Stimulated activated CD4-positive, alpha-beta T cell treated with anti-CD3 and anti-CD28 coated beads, Interleukin-15, amount 100 ng/mL, for 1 hour (primary cell): ENCODE measurements around the gene HES2.
"Not testable (repeated sequence)": the region's sequence is repeated elsewhere in the genome, so short reads cannot be mapped to it uniquely, and the experiment has no call there.

ENCODE experiments used
- DNase-seq, 2 donors: peaks; one replicate each; pipeline ENCODE4 v3.0.0-alpha.2; 2020; ENCODE audit warnings: low read depth in 1 of 2, low spot score in 1 of 2

The HES2 gene

DNA sequence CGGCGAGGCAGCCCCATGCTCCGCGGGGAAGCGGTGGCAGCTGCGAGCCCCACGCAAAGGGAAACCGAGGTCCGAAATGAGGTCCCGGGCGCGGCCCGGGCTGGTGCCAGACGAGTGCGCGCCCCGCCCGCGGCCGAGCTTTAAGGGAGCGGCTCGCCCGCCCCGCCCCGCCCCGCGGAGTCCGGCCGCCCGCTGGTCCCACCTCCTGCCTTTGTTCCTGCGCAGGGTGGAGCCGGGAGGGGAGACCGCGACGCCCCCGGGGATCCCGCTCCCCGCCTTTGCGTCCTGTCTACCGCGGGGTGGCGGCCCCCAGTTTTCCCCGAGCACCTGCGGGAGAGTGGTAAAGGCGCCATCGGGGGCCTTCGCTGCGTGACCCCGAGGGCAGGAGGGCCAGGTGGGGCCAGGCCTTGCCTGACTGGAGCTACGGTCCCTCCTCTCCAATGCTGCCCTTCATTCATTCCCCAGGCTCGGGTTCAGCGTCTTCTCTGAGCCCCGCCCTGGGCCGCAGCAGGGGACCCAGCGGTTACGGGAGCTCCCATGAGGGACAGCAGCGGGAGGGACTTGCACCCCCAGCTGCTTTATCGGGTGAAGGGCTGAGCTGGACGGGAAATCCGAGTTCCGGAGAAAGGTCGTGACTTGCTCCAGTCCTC lies at the start of gene HES2:
Gene HES2 (minus strand): TSS at position 116 of the 650 bp plus-strand sequence. CDS start 99 bp downstream, at position 17.
- no peak for DNase-seq

DNA sequence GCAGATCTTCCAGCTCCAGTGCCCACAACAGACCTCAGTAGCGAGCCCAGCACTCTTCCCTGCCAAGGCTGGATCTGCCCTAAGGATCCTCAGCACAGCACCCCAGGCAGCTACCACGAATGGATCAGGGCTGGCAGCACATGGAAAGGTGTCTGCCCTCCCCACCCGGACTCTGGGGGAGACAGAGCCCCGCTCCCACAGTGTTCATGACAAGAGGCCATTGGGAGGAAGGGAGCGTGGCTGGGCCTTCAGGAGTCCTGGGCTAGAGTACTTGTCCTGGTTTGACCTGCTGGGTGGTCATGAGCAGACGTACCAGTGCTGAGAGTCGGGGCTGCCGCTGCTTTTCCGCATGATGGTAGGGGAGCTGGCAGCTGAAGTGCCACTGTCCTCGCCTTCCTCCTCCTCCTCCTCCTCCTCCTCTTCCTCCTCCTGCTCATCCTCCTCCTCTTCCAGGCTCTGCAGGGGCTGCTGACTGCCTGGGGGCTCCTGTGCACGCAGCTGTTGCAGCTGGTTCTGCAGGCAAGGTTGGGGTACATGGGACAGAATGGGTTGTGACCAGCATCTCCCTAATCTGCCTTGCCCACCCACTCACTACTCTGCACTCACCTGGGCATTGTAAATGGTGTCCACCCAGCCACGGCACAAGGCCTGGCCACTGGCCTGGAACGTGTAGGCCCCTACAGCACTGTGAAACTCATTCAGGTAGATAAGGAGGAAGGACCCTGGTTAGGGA lies 49.2 kb upstream of the HES2 start:
- DNase-seq, result no peak

DNA sequence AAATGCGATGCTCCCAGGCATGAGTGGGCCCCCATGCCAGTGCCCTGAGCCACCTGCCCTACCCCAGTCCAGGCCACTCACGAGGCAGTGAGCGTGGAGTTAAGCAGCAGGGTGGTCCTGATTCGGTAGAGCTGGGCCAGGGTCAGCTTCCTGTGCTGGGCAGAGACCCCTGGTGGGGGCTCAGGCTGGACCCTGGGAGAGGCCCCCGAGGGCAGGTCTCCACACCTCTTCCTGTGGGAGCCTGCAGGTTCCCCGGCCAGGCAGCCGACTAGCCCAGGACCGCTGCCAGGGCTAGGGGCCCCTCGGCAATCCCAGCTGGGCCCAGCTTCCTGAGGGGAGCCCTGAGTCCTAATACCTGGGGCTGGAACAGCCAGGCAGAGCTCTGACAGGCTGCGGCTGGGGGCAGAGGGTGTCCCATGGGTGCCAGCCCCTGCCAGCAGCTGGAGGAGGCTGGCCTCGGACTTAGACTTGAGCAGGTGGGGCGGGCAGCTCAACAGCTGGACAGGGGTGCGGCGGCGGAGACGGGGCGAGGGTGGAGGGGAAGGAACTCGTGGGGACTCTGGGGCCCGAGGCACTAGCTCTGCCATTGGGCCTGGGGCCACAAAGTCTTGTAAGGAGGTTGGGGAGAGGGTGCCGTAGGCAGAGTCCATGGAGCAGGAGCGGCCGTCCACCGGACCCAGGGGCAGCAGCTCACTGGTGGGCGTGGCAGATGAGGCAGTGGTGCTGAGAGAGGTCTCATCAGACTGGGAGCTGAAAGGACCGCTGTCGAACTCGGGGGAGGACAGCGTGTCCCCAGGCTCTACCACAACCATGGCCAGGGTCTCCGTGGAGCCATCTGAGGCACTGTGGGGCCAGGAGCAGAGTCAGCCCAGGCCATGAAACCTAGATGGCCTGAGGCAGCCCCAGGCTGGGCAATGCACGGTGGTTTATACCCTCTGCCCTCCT lies 48.3 kb upstream of the HES2 start:
- DNase-seq, result no peak

DNA sequence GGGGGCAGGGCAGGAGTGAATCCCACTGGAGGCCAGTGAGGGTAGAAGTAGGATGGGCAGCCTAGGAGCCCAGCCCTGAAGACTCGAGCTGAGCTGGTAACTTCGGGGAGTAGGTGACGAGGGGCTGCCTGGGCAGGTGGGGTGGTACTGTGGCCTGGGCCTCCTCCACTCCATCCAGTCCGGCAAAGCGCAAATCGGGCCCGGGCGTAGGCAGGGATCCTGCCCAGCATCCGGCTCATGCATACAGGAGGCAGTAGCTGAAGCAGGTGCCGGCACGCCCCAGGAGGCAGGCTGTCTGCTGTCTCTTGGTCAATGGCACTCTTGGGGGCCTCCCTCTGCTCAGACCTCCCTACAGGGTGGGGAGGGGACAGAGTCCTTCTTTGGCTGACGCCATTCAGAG lies 47.5 kb upstream of the HES2 start:
- DNase-seq, result no peak

DNA sequence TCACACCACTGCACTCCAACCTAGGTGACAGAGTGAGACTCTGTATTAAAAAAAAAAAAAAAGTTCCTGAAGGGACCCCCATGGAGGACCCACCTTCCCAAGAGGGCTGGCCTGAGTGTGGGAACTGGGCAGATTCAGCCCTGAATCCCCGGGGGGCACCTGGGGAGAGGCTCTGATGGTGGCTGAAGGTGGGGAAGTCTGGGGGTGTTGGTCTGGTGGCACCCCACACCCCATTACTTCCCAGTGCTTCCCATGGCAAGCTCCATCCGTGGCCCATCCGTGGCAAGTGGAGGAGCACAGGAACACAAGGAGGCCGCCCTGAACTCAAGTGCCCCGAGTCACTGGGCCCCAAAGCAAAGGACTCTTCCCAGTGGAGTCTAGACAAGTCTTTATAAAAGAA lies 47.0 kb upstream of the HES2 start:
- DNase-seq, result no peak

DNA sequence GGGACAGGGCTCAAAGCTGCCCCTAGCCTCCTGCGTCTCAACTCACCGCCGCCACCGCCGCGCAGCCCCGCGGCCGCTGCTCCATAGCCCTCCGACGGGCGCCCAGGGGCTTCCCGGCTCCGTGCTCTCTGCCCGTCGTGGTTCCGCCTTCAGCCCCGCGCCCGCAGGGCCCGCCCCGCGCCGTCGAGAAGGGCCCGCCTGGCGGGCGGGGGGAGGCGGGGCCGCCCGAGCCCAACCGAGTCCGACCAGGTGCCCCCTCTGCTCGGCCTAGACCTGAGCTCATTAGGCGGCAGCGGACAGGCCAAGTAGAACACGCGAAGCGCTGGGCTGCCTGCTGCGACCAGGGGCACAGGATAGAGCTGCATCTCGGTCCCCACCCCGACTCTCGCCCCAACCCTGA lies 46.3 kb upstream of the HES2 start, which contains the start of gene TNFRSF25:
Gene TNFRSF25 (minus strand): TSS at position 151 of the 400 bp plus-strand sequence. CDS start 66 bp downstream, at position 85.
- peak; percentile 48 to 62 for DNase-seq

DNA sequence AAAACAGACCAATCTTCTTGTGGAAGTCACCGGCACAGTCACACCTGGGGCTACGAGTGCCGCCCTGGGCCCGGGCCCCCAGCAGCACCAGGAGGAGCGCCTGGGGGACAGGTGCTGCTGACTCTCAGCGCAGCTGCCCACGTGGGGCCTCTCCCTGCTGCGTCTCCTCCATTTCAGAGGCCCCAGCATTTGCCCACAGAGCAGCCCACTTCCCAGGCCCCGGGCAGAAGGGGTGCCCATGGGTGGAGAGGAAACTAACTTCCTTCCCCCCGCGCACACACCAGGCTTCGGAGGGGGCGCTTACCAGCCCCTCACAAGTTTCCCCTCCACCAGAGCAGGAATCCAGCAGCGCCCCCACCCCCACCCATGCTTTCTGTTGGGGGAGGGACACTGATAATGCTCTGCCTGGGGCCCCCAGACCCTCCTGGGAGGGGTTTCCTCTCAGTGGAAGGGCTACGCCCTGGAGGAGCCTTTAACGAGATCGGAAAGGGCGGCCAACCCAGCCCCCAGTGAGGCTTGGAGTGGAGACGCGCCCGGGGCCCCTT lies 45.8 kb upstream of the HES2 start:
- peak in 1 of 2 donors; percentile 44 for DNase-seq

- DNase-seq, result no peak
Measured at GRCh38 chr1:6464915-6465314, 45.2 kb upstream of the HES2 start.

GRCh38 chr1:6464514-6464836 lies 44.8 kb upstream of the HES2 start:
- DNase-seq, result no peak

- no peak for DNase-seq
Measured at GRCh38 chr1:6463120-6463412, 43.3 kb upstream of the HES2 start.

DNA sequence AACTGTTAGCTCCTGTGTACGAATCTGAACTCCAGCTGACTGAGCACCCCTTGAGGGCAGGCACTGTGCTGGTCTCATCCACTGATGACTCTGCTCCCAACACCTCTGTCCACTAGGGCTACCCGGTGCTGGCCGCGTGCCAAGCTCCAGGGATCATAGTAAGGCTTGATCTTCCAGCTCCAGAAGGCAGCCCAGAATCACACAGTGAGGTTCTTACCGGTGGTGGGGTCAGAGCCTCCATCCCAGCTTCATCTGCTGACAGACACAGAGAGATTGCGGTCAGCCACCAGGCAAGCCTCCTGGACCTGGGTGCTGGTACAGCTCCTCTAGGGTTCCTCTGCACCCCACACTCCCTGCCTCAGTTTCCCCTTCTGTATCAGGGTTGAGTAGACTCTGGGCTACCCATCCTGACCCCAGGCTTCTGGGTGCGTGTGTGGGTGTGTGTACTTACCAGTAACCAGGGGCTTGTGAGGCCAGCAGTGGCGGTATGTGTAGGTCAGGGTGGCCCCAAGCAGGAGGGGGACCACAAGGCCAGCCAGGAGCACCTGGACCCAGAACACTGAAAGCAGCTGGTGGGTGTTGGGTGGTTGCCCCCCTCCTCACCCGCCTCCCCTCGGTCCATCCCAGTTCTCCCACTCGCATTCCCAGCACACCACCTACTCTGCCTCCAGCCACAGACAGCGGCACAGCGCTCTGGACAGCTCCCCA lies 42.8 kb upstream of the HES2 start:
- no peak for DNase-seq

- DNase-seq, result no peak
Measured at GRCh38 chr1:6461538-6462411, 42.1 kb upstream of the HES2 start.

DNA sequence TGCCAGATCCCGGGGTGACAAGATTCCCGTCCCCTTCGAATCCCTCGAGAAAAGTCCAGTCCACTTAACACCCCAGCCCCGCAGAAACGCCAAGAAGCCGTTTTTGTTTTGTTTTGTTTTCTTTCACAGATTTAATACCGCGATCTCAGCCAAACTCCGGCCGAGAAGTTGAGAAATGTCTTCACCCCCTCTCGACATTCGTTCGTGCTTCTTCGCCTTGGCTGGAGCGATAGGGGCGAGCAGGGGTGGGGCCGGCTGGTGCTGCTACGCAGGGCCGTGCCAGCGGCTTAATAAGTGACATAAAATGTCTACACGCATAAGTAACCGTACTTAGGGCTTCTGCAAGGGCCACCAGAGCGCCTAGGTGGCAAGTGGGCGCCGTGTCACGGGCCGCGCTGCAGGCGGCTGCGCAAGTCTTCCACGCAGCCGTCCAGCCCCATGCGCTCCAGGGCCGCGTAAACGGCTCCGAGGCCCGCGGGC lies 41.4 kb upstream of the HES2 start:
- DNase-seq, result no peak

DNA sequence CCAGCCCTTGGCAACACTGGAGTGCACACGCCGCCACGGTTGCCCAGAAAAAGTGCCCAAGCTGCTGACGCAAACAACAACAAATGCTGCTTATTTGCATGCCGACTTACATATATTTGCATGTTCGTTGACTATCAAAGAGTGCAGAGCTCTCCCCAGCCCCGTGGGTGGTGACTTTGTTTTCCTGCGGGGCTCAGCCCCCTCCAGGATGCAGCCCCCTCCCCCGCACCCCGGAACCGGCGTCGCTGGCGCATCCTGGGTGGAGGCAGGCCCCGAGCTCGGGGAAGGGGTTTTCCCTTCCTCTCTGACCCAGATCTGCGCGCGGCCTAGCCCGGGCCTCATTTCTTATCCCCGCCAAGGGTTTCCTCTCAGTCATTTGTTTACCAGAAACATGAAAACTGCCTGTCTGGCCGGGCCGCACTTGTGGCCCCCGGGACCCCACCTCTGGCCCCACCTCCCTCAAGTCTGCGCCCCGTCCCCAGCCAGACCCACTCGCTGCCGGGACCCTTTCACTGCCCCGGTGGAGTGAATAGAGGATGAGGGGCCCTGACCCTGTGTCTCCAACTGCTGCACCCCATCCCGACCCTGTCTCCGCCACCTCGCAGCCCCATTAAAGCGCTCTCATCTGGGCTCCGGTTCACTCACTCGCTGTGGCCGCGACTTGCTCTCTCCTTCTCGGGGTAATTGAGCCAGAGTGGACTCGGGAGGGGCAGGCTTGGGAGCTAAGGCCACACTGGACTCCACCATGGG lies 40.8 kb upstream of the HES2 start:
- peak; percentile 85 to 88 for DNase-seq

DNA sequence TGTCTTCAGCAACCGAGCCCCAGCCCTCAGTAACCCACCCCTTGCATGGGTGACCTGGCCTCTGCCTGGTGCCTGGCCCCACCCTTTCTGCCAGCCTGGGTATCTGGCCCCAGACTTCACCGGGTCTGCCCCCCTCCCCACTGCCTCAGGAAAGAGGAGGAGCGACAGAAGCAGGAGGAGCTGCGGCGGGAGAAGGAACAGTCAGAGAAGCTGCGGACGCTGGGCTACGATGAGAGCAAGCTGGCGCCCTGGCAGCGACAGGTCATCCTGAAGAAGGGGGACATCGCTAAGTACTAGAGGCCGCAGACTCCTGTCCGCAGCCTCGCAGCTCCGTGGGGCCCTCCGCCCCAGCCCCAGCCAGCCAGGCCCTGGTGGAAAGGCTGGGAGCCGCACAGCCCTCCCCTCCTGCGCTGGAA lies 40.1 kb upstream of the HES2 start:
- peak in 1 of 2 donors; percentile 55 for DNase-seq

GRCh38 chr1:6456800-6457466 lies 37.2 kb upstream of the HES2 start:
- no peak for DNase-seq

GRCh38 chr1:6455752-6456520 lies 36.2 kb upstream of the HES2 start:
- DNase-seq, result not testable (repeated sequence)
